Measurements from ENCODE around the gene SLC25A1.

DNA sequence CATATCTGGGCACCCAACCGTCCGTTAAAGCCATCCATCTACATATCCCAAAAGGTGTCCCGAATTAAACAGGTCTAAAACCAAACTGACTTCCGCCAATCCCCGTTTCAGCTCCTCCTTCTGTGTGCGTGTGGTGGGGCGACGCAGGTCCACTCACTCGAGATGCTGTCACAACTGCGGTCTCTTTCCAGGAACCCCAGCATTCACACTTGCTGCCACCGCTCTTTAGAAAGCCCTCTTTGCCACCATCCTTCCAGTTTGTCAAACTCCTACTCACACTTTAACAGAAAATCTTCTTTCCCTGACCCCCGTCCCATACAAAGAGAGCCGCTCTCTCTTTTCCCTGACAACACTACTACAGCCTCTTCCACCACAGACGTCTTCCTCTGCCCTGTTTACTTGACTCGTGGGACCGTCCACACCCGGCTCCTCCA is 34.6 kb downstream of the SLC25A1 start:
- no peak for TF ChIP-seq EZH2 (IDR thresholded peaks at IDR 0.05; ENCODE audit: low read length, unreplicated experiment)
- TF ChIP-seq, protein P1, sequence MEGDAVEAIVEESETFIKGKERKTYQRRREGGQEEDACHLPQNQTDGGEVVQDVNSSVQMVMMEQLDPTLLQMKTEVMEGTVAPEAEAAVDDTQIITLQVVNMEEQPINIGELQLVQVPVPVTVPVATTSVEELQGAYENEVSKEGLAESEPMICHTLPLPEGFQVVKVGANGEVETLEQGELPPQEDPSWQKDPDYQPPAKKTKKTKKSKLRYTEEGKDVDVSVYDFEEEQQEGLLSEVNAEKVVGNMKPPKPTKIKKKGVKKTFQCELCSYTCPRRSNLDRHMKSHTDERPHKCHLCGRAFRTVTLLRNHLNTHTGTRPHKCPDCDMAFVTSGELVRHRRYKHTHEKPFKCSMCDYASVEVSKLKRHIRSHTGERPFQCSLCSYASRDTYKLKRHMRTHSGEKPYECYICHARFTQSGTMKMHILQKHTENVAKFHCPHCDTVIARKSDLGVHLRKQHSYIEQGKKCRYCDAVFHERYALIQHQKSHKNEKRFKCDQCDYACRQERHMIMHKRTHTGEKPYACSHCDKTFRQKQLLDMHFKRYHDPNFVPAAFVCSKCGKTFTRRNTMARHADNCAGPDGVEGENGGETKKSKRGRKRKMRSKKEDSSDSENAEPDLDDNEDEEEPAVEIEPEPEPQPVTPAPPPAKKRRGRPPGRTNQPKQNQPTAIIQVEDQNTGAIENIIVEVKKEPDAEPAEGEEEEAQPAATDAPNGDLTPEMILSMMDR (conservative IDR thresholded peaks at IDR 0.05; ENCODE audit: low read depth, low read length) = no peak
